ENCODE results near the gene USP30. TPM values are rescaled to one million over a fixed set of nuclear protein-coding genes. Genes with fewer than 3 reads are reported as not detected.

USP30 gene
- total and polyA plus RNA-seq, 10 of the 15 experiments (the other 5 are each of a cell fraction or from before 2014, with no cell fraction given) = 2.1 to 16.2 (median 6.4) TPM

GRCh38 chr12:109085590-109085989, 33.2 kb downstream of the USP30 start:
- Histone ChIP-seq H3K4me2 (ENCODE audit: control insufficient read depth, insufficient read depth) (no peak overlapping the region), H3K9me3 (replicated peaks; ENCODE audit: control insufficient read depth, insufficient read depth, low read length) (no peaks in the 10 kb centered on the region), H4K20me1 (ENCODE audit: control insufficient read depth, insufficient read depth) (no peaks in the 10 kb centered on the region), H3K36me3 (ENCODE audit: control insufficient read depth in 2 of 2, insufficient read depth in 2 of 2, low read length in 1 of 2) (peaks cover 7 to 17% of the 10 kb centered on the region in 2 experiments), H3K9ac (ENCODE audit: control insufficient read depth, insufficient read depth, low read length) (no peak overlapping the region), H3K4me3 (no peak overlapping the region), H3K27me3 (replicated peaks in 1 of 2; ENCODE audit: control insufficient read depth in 2 of 2, insufficient read depth in 2 of 2, low read length in 1 of 2) (no peaks in the 10 kb centered on the region), H2AFZ (ENCODE audit: control insufficient read depth, low read depth, low read length) (no peak overlapping the region), H3K4me1 (ENCODE audit: control insufficient read depth, insufficient read depth, low read length) (no peaks in the 10 kb centered on the region), H3K27ac (ENCODE audit: control insufficient read depth, insufficient read depth) (no peak overlapping the region), H3K79me2 (ENCODE audit: control insufficient read depth, insufficient read depth, low read length) (no peaks in the 10 kb centered on the region)
- TF ChIP-seq ELK1 (IDR thresholded peaks at IDR 0.05; ENCODE audit: low read depth, low read length) (no peak), SIX5 (IDR thresholded peaks at IDR 0.05; ENCODE audit: low read depth, low read length, severe bottlenecking) (no peak), PKNOX1 (IDR thresholded peaks at IDR 0.05) (no peak)
- POLR2A ChIA-PET = no interaction called here
- no peak for ATAC-seq
- SMC1A ChIA-PET (ENCODE audit: uncharacterized antibody, unreplicated experiment) = no interaction called here
- no peak for FAIRE-seq
- RAD21 ChIA-PET (ENCODE audit: unreplicated experiment) = no interaction called here
- BruUV-seq (replicated peaks) = no TSS peak
- CTCF ChIA-PET = no interaction called here
- no peak for DNase-seq (ENCODE audit: low read depth, low spot score)
- intact Hi-C loops (cut with micrococcal nuclease; ENCODE audit: unreplicated experiment) = no loop called here
- WGBS (ENCODE audit: insufficient coverage, insufficient replicate concordance, low lambda C conversion rate, missing lambda C conversion rate) = 96% methylated on average over 11 of the region's 11 CpGs
- in situ Hi-C loops (cut with MboI) = no loop called here

GRCh38 chr12:109087250-109087649, 34.9 kb downstream of the USP30 start:
- ChIA-PET CTCF (interaction anchor here (0.7 to 1.1 kb wide), 2 partner anchors 24 to 767 kb away, joined by 3 to 4 read pairs; no protein-coding TSS in a partner anchor), SMC1A (ENCODE audit: uncharacterized antibody, unreplicated experiment) (interaction anchor here (0.7 to 1.2 kb wide), 3 partner anchors 18 to 423 kb away, joined by 3 read pairs; no protein-coding TSS in a partner anchor), POLR2A (interaction anchor here (0.6 kb wide), 1 partner anchor 10 kb away, joined by 3 read pairs; no protein-coding TSS in a partner anchor), RAD21 (ENCODE audit: unreplicated experiment) (no interaction called here)
- no peaks in the 10 kb centered on the region for H4K20me1 ChIP-seq (ENCODE audit: control insufficient read depth, insufficient read depth)
- H3K4me2 ChIP-seq (ENCODE audit: control insufficient read depth, insufficient read depth) = no peak overlapping the region
- no peak overlapping the region for H3K4me3 ChIP-seq
- intact Hi-C loops (cut with micrococcal nuclease; ENCODE audit: unreplicated experiment) (no loop called here), in situ Hi-C loops (cut with MboI) (no loop called here)
- TF ChIP-seq TAF1 (IDR thresholded peaks at IDR 0.05; ENCODE audit: borderline replicate concordance, low read depth, low read length) (no peak), FOXK2 (IDR thresholded peaks at IDR 0.05) (no peak), ATF7 (IDR thresholded peaks at IDR 0.05; ENCODE audit: low read depth) (no peak)
- 85% methylated on average over 5 of the region's 5 CpGs for WGBS (ENCODE audit: insufficient coverage, insufficient replicate concordance, low lambda C conversion rate, missing lambda C conversion rate)
- no peak overlapping the region for H2AFZ ChIP-seq (ENCODE audit: control insufficient read depth, low read depth, low read length)
- no peaks in the 10 kb centered on the region for H3K9me3 ChIP-seq (replicated peaks; ENCODE audit: control insufficient read depth, insufficient read depth, low read length)
- ATAC-seq = no peak
- no peak for FAIRE-seq
- no peak for DNase-seq (ENCODE audit: low read depth, low spot score)
- no TSS peak for BruUV-seq (replicated peaks)
- H3K36me3 ChIP-seq (ENCODE audit: control insufficient read depth in 2 of 2, insufficient read depth in 2 of 2, low read length in 1 of 2) = peaks cover 7 to 13% of the 10 kb centered on the region in 2 experiments
- H3K27me3 ChIP-seq (replicated peaks in 1 of 2; ENCODE audit: control insufficient read depth in 2 of 2, insufficient read depth in 2 of 2, low read length in 1 of 2) = no peaks in the 10 kb centered on the region
- no peaks in the 10 kb centered on the region; the same call in 1 of the 2 replicates for H3K4me1 ChIP-seq (ENCODE audit: control insufficient read depth, insufficient read depth, low read length)
- H3K79me2 ChIP-seq (ENCODE audit: control insufficient read depth, insufficient read depth, low read length) = peaks cover 13% of the 10 kb centered on the region
- no peak overlapping the region for H3K9ac ChIP-seq (ENCODE audit: control insufficient read depth, insufficient read depth, low read length)
- no peak overlapping the region for H3K27ac ChIP-seq (ENCODE audit: control insufficient read depth, insufficient read depth)

Measured in GM12878 (cell line).